ENCODE results near the gene KAZN. TPM values are rescaled to one million over a fixed set of nuclear protein-coding genes. Genes with fewer than 3 reads are reported as not detected.

Gene KAZN
- total RNA-seq (10 to 100 TPM; 12.1 to 13.8 TPM), polyA plus RNA-seq (ENCODE audit: insufficient read depth, low read depth, low replicate concordance) (14.6 TPM)
- long read RNA-seq, donor 1, partial matches to known transcripts = 0 of 4 reads
- long read RNA-seq, donor 1, other reads (novel, unspliced or antisense) = 0 of 4 reads
- long read RNA-seq, donor 2, partial matches to known transcripts = 0 of 1 reads
- long read RNA-seq, donor 2, other reads (novel, unspliced or antisense) = 0 of 1 reads

DNA sequence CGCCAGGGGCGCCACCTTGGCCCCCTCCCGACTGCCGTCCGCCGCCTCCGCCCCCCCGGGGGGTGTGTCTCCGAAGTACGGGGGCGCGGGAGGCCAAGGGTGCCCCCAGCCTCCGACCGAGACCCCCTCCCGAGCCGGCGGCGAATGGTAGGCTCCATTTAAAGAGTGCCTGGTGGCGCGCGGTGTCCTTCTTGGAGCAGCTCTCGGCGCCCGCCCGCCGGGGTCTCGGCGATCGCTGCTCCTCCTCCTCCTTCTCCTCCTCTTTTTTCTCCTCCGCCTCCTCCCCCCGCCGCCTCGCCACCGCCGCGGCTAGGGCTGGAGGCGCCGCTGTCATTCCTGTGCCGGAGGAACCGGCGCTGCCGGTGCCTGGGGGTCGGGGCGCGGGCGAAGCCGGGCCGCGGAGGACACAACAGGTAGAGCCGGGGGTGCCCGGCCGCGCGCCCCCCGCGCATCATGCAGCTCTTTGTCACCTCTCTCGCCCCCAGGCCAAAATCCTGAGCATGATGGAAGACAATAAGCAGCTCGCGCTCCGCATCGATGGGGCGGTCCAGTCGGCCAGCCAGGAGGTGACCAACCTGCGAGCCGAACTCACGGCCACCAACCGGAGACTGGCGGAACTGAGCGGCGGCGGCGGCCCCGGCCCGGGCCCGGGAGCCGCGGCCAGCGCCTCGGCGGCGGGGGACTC is at the start of gene KAZN:
Gene KAZN (plus strand): TSS at position 188 of the 685 bp plus-strand sequence.
- peak; percentile 28 for DNase-seq
- H3K36me3 ChIP-seq (ENCODE audit: low read depth, missing control alignments) = no peaks in the 10 kb centered on the region
- H3K27ac ChIP-seq = no peak within 1 kb of the TSS
- 0 to 1% methylated on average over 15 to 77 of the region's 81 CpGs for WGBS, 2 donors
- H3K27me3 ChIP-seq = no peaks in the 10 kb centered on the region
- H3K4me1 ChIP-seq = peaks cover 7% of the 10 kb centered on the region
- no peaks in the 10 kb centered on the region for H3K9me3 ChIP-seq
- H3K4me3 ChIP-seq = peak within 1 kb of the TSS; percentile 41 to 64
- no peak for TF ChIP-seq POLR2A (IDR thresholded peaks at IDR 0.05)
- TF ChIP-seq, protein P1, sequence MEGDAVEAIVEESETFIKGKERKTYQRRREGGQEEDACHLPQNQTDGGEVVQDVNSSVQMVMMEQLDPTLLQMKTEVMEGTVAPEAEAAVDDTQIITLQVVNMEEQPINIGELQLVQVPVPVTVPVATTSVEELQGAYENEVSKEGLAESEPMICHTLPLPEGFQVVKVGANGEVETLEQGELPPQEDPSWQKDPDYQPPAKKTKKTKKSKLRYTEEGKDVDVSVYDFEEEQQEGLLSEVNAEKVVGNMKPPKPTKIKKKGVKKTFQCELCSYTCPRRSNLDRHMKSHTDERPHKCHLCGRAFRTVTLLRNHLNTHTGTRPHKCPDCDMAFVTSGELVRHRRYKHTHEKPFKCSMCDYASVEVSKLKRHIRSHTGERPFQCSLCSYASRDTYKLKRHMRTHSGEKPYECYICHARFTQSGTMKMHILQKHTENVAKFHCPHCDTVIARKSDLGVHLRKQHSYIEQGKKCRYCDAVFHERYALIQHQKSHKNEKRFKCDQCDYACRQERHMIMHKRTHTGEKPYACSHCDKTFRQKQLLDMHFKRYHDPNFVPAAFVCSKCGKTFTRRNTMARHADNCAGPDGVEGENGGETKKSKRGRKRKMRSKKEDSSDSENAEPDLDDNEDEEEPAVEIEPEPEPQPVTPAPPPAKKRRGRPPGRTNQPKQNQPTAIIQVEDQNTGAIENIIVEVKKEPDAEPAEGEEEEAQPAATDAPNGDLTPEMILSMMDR (IDR thresholded peaks at IDR 0.05) = no peak
- intact Hi-C loops (cut with DNase I; ENCODE audit: low total_unique reads) = no loop called here

DNA sequence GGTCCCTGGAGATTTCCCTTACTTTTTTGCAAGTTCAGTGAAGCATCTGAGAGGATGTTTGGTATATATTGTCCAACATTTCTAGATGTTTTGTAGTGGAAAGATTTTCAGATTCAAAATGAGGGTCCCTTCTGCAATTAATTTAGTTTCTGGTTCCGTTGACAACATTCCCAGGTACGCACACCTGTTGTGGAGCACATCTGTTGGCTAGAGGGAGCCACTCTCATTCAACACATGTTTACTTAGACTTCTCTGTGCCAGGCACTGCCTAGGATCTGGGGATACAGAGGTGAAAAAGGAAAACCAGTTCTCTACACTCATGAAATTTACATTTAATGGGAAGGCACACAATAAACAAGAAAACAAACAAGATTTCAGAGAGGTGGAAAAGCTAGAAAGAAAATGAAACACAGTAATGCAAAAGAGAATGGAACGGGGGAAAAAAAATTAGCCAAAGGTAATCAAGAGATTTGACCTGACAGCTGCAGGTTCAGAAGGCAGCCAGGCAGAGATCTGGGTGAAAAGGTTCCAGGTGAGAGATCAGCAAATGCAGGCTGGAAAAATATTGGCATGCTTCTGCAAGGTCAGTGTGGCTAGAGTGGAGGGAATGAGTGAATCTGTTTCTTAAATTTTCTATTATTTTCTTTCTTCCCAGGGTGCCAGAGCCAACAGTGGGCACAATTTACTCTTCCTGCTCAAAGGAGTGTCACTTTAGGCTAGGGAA is 48.4 kb upstream of the KAZN start:
- no peak for DNase-seq
- 95 to 96% methylated on average over 3 of the region's 3 CpGs for WGBS, 2 donors

DNA sequence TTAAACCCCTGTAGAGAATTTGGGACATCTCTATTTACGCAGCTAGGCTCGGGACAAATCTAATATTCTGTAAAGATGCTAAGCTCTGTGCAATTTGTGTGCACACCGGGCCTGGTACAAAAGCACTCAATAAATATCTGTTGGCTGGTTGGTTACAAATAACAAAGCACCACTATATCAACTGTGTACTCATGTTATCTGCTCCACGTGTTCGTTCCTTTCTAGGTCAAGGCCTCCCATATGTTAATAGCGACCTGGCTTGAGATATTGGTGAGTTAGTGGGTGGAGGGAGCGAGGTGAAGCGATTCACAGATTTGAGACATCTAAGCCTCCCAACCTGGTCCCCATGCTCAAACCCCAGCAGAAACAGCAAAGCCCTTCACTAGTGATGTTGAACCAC is 47.1 kb upstream of the KAZN start:
- no peak for TF ChIP-seq POLR2A (IDR thresholded peaks at IDR 0.05)
- TF ChIP-seq, protein P1 (IDR thresholded peaks at IDR 0.05) = no peak
- Histone ChIP-seq H3K27ac (no peak overlapping the region), H3K4me3 (no peak overlapping the region), H3K4me1 (no peaks in the 10 kb centered on the region), H3K9me3 (no peaks in the 10 kb centered on the region), H3K27me3 (no peaks in the 10 kb centered on the region), H3K36me3 (ENCODE audit: low read depth, missing control alignments) (no peaks in the 10 kb centered on the region)
- intact Hi-C loops (cut with DNase I; ENCODE audit: low total_unique reads) = no loop called here
- 62 to 67% methylated on average over 8 of the region's 8 CpGs for WGBS, 2 donors
- DNase-seq = no peak

More for the DNA sequence above, 48.4 kb upstream of the KAZN start:
- Histone ChIP-seq H3K4me3 (no peak overlapping the region), H3K27me3 (no peaks in the 10 kb centered on the region), H3K36me3 (ENCODE audit: low read depth, missing control alignments) (no peaks in the 10 kb centered on the region), H3K27ac (no peak overlapping the region), H3K4me1 (no peaks in the 10 kb centered on the region), H3K9me3 (no peaks in the 10 kb centered on the region)
- intact Hi-C loops (cut with DNase I; ENCODE audit: low total_unique reads) = no loop called here
- TF ChIP-seq, protein P1 (IDR thresholded peaks at IDR 0.05) = no peak
- TF ChIP-seq POLR2A (IDR thresholded peaks at IDR 0.05) = no peak

DNA sequence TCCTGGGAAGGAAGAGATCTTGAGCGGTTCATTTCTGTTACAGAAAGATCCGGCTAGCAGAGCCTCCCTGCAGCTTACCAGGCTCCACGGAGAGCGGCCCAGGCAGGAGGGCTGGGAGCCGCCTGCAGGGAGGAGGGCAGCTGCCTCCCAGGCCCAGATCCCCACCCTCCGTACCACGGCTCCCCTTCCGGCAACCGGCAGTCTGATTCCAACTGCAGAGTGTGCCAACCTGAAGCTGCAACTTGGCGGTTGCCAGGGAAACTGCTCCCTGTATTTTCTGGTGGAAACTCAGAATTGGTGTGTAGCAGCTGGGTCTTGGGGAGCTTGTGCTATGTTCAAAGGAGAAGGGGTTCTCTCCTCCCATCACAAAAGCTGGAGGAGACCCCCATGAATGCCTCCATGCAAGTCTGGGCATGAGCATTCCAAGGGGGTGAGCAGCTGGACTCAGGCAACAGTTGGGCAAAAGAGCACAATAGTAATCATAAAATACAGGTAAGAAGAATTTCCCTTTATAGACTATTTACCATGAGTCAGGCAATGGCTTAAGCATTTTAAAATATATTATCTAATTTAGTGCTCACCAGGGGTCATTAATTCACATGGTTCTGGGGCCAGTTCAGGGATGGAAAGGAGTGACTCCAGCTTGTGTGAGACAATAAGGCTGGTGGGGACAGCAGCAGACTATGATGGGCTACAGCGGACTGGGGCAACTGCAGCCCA is 46.1 kb upstream of the KAZN start:
- intact Hi-C loops (cut with DNase I; ENCODE audit: low total_unique reads) = no loop called here
- no peak for DNase-seq
- Histone ChIP-seq H3K4me1 (no peaks in the 10 kb centered on the region), H3K9me3 (no peaks in the 10 kb centered on the region), H3K36me3 (ENCODE audit: low read depth, missing control alignments) (no peaks in the 10 kb centered on the region), H3K27me3 (no peaks in the 10 kb centered on the region), H3K27ac (no peak overlapping the region), H3K4me3 (no peak overlapping the region)
- TF ChIP-seq, protein P1 (IDR thresholded peaks at IDR 0.05) = no peak
- TF ChIP-seq POLR2A (IDR thresholded peaks at IDR 0.05) = no peak
- 73 to 83% methylated on average over 8 to 11 of the region's 11 CpGs for whole genome bisulfite sequencing, 2 donors

Data from testis (tissue), 5 donors.